ENCODE results near the gene TFR2.

DNA sequence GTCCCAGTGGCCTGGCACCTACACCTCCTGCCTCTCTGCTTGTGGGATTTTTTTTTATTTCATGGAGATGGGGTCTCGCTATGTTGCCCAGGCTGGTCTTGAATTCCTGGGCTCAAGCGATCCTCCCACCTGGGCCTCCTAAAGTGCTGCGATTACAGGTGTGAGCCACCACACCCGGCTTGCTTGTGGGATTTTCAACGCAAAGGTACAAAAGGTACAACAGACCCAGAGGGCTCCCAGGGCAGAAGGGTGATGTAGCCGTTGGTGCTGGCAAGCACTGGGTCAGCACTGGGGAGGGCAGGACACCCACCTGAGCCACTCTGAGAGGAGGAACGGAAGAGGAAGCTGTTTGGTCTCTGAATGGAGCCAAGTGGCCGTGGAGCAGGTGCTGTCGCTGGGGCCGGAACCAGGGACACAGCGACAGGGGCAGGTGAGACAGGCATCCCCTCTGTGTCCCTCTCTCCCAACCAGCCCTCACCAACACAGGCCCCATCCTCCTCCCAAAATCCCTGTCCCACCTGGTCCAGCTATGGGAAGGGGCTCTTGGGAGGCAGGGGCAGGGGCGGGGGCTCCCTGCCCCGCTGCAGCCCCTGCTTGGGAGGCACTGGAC is 64.9 kb downstream of the TFR2 start:
- TF ChIP-seq, protein P1, sequence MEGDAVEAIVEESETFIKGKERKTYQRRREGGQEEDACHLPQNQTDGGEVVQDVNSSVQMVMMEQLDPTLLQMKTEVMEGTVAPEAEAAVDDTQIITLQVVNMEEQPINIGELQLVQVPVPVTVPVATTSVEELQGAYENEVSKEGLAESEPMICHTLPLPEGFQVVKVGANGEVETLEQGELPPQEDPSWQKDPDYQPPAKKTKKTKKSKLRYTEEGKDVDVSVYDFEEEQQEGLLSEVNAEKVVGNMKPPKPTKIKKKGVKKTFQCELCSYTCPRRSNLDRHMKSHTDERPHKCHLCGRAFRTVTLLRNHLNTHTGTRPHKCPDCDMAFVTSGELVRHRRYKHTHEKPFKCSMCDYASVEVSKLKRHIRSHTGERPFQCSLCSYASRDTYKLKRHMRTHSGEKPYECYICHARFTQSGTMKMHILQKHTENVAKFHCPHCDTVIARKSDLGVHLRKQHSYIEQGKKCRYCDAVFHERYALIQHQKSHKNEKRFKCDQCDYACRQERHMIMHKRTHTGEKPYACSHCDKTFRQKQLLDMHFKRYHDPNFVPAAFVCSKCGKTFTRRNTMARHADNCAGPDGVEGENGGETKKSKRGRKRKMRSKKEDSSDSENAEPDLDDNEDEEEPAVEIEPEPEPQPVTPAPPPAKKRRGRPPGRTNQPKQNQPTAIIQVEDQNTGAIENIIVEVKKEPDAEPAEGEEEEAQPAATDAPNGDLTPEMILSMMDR (IDR thresholded peaks at IDR 0.05), result no peak
- no peak for TF ChIP-seq POLR2A (IDR thresholded peaks at IDR 0.05)
- no peak for TF ChIP-seq POLR2AphosphoS5 (IDR thresholded peaks at IDR 0.05)
- no peak for TF ChIP-seq EP300 (IDR thresholded peaks at IDR 0.05)
